ENCODE data around the gene SLC6A18.

DNA sequence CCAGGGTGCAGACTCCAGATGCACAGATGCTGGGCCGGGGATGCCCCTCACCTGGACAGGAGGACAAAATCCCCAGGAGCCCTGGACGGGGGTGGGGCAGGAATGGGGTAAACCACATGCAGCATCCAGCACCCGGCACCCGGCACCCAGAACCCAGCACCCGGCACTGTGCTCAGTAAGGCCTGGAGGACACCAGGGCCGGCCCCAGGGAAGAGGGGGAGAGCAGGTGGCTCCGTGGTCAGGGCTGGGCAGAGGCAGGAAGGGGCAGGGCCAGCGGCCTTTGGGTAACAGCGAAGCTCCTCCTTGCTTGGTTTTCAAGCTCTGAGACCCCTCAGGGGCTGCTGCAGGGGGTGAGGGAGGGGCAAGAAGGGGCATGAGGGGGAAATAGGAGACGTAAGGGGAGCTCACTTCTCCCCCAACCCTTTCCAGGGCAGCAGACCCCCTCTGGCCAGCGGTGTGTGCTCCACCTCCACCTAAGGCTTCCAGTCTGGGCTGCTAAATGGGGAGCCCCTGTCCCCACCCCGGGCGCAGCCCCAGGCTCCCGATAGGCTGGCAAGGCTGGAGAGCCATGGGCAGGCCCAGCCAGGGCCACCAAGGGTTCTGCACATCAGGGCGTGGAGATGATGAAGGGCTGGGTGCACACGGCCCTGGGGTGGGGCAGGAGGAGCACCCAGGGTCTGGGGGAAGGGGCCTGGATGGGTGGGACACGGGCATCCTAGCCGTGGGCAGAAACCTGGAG is 41.6 kb upstream of the SLC6A18 start:
- no peak for TF ChIP-seq FOXA1 (IDR thresholded peaks at IDR 0.05)
- no peak for TF ChIP-seq SUZ12 (IDR thresholded peaks at IDR 0.05)
- TF ChIP-seq ZNF384 (IDR thresholded peaks at IDR 0.05): no peak
- no peak for TF ChIP-seq ARNT (IDR thresholded peaks at IDR 0.05)
